HG02623 (cell line): ENCODE measurements around the gene LDB3.

ENCODE experiments used
- ATAC-seq: cut with Tn5 transposase; IDR thresholded peaks from one replicate; pipeline ENCODE4 v1.9.1; 2021; ENCODE audit warnings: moderate library complexity; ENCODE audit not compliant: unreplicated experiment

Gene LDB3

DNA sequence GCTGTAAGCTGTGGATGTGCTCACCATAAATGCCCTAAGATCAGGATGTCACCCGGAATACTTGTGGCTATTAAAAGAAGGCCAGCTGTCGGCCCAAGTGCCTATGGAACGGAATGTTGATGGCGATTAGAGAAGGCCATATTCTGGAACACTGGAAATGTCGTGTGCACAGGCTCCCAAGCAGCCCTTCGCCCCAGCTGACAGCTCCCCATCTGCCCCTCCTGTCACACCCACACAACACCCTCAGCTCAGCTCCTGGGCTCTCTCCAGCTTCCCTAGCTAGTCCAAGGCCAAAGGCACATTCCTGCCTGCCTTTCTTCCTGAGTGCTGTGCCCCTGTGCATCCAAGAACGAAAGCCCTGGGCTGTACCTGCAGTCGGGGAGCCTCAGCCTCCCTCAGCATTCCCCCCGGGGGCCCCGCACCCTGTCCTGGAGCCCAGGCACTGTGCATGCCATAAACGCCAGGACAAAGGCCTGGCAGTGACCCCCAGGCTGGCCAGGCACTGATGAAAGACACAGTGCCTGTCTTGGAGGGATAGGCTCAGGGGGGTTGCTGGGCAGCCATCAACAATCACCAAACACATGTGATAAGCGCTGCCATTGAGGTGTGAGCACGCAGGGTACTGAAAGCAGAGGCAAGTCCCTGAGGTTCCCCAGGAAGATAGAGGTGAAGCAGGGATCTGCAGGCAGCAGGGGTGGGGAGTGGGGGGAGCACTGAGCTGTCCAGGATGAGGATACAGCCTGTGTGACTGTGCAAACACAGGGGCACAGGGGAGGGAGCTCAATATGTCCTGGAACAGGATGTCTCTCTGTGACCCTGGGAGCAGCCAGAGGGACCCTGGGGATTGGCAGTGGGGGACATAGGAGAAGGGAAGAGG is 3.7 kb upstream of the LDB3 start:
- ATAC-seq = no peak

DNA sequence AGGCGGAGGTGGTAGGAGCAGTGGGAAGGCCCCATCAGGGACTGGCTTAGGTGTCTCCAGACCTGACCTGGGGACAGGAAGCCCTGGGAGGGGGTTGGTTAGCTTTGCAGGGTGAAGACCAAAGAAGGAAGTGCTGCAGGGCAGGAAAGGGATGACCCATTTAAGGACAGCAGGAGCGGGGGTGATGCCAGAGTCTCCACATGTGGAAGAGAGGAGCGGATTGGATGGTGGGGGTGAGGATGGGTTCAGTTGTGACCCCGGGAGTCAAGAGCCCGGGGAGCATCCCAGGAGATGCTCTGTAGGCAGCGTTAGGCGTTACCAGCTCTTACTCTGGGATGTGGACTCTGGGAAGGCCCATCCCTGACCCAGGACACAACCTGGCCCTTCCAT is 3.1 kb upstream of the LDB3 start:
- ATAC-seq = no peak

DNA sequence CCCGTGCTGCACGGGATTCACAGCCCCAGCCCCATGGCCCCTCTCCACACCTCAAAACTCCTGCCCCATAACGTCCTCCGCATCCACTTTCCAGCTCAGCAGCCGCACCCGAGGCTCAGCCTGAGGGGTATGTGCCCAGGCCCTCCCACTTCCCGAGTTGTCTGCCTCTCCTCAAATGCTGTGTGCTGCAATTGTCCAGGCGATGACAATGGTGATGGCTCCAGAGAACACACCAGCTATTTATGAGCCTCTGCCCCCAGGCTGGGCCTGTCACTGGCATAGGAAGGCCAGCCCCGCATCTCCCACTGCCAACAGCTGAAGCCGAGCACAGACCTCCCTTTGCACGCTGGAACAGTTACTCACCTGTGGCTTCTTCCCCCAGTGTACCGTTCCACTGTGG is 2.4 kb upstream of the LDB3 start:
- ATAC-seq = no peak

DNA sequence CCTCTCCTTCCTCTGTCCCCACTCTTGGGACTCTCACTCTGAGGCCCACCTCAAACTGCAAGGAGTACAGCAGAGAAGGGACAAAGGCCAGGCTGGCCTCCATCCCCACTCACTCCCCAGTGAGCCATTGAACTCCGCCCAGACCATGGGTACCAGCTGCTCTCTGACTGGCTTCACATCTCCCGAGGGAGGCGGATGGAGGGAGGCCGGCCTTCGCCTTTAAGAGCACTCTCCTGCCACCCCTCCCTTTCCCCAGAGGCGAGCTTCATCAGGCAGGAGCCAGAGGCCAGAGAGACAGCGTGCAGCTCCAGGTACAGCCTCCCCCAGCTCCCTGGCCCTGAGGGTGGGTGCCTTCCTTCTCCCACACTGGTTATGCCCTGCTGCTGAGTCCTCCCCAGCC is 1.8 kb upstream of the LDB3 start:
- no peak for ATAC-seq

DNA sequence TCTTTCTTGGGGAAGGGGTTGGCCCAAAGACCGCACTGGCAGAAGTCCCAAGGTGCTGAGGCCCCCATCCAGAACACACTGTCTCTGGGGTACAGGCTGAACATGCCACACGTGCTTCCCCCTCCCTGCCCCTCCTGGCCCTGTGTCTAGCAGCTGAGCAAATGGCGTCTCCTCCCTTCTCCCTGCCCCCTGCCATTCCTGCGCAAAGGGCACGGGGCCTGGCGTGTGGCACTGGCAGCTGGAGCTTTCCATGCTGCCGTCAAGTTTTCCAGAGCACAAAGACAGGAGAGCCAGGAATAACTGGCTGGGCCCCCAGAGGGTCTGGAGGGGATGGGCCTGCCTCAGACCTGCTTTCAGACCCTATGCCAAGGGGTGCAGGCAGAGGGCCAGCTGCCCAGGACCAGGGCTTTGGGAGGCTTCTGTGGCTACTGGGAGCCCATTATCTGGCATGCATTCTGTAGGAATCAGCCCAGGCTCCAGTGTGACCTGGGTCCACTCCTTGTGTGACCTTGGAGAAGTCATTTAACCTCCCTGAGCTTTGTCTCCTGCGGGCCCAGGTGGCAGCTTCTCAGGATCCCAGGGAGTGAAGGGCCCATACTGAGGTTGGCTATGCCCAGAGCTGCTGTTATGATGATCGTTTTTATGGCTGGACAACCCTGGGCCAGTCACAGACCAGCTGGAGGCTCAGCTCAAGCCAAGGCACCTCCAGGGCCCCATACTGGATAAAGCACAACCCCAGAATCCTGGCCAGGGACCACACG is 710 bp upstream of the LDB3 start:
- ATAC-seq = no peak

DNA sequence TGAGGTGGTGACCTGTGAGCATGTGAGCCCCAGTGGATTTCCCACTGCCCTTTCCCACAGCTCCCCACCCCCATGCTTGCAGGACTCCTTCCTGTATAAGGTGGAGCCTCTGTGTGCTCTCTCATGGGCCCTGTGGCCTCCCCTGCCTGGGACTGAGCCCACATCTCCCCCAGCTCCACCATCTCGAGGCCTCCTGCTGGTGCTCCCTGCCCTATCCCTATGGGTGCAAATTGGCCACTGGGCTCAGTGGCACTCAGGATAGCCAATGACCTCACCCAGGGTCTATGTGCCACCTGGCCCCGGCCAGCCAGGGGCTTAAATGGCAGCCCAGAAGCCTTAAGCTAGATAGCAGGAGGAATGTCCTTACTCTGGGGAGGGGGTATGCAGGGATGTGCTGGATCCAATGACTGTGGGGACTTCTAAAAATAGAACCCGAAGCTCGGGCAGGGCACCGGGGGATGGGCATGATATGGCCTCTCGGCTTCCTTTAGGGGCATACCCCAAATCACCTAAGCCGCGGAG is 2.0 kb downstream of the LDB3 start:
- no peak for ATAC-seq

DNA sequence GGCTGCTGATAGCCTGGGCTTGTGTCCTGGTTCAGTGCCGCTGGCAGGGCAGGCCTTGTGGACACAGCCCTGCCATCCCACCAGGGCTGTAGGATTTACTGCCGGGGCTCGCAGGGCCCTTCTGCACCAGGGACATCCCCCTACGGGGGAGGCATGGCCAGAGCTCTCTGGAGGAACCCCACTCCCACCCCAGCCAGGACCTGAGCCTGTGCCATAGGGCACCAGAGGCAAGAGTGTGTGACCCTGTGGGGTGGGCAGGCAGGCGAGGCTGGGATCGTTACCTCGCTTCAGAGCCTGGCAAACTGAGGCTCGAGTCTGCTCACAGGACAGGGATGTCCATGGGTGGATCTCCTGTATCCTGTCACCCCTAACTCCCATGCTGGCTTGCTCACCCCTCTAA is 2.6 kb downstream of the LDB3 start:
- ATAC-seq = no peak

DNA sequence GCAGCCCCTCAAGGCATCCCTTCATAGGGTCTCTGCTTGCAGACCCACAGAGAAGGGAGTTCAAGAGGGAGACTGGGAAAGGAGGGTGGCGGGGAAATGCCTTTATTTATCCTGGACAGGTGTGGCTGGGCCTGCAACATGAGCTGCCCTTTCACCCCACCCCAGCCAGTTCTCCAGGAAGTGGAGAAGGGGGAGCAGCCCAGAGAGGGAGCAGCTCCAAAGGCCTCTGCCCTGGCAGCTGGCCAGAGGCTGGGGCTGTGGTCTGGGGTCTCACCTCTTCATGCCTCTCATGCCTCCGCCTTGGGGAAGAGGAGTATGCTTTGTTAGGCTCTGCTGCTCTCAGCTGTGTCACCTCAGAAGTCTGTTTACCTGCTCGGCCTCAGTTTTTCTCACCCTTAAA is 3.1 kb downstream of the LDB3 start:
- ATAC-seq = no peak

DNA sequence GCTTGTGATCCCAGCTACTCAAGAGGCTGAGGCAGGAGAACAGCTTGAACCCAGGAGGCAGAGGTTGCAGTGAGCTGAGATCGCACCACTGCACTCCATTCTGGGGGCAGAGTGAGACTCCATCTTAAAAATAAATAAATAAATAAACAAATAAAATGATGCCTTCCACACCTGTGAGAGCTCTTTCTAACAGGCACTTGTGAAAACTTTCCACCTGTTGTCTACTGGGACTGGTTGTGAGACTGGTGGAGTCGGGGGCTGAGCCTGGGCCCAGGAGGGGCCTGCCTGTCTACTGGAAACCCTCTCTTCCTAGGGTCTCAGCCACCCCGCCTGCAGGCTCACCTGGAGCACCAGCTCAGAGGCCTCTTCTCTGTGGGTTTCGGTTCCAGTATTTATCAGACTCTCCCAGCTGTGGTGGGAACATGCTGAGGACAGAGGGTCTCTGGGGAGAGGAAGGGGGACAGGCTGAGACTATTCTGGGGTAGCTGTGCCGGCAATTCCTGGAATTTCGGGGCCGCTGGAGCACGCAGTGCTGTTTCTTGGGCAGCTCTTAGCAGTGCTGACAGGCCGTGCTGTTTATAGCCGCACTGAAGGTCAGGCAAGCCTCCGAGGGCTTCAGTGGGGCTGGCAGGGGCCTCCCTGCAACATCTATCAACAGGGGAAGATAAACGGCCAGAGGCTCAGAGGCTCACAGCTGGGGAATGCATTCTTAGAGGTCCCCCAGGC is 3.8 kb downstream of the LDB3 start:
- ATAC-seq = no peak

DNA sequence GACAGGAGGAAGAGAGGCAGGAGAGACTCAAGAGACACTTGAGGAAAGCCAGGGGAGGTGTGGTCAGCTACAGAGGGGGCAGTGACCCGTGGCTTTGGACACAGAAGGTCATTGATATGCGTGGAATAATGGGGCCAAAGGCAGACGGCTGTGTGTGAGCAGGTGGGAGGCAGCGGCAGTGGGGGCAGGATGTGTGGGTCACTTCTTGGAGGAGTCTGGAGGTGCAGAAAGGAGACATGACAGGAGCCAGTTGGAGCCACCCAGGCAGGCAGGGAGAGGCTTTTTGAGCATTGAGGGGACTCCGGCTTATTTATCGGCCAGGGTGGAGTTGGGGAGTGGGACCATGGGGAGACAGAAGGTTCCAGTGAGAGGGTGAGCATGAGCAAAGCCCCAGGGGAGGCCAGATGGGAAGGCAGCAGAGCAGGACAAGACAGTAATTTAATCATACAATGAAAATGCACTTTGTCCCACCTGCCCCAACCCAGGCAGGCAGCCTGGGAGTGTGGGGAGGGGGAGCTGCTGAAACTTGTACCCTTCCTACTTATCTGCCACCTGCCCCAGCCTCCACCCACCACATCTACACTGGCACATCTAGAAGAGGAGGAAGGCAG is 5.0 kb downstream of the LDB3 start:
- ATAC-seq = no peak

DNA sequence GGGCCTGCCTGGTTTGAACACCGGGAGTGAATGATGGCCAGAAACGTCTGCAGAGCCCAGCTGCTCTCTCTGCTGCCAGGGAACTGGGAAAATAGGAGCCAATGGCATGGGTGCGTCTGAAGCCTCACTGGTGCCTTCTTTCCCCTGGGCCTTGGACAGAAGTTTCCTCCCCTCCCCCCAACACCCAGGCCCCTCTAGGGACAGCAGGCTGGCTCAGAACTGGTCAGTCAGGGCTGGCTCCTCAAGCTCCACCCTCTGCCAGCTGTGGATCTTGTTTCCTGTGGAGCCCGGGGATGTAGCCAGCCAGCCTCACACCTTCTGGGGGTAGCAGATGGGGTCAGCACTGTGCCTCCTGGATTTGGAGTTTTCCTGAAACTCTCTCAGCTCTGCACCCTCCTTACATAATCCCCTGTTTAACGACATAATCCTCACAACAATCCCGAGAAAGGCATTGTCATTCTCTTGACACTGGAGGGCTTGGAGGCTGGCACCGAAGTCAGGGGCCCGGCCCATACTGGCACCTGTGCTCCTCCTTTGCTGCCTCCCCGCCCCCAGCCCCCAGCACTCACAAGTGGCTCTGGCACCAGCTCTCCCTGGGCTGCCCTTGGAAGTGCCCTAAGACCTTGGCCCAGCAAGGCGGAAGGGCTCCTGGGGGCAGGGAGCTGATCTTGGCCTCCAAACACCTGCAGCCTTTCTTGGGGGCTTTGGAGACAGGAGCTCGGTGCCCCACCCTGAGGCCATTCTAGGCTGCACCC is 5.7 kb downstream of the LDB3 start:
- ATAC-seq = no peak

DNA sequence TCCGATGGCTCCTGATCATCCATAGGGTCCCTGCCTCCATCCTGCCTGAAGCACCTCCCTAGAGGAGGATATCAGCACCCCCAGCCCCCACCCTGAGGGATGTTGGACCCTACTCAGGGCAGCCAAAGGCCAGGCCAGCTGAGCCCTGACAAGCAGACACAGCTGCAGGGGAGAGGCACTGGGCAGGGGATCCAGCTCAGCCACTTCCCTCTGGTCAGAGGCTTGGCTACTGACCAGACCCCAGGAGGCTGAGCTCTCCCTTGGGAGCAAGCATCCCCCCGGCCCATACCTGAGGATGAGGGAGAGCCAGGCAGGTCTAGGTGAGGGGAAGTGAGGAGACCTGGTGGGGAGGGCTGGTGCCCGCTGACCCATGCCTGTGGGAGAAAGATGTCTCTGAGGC is 6.6 kb downstream of the LDB3 start:
- ATAC-seq = no peak

DNA sequence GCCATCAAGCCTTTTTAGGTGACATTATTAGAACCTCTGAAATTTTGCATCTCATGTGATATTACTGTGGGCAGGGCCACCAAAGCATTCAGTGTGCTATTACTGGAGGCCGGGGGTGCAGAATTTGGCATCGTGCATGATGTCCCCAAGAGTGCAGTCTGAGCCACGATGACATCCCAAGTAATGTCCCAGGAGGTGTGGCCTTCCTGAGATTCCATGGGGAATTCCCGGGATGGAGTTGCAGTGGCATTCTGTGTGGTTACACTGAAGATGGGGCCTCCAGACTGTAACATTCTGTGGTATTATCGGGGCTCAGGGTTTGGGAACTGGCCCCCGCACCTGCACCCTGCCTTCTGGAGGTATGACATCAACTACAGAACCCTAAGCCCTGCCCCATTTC is 9.1 kb downstream of the LDB3 start:
- ATAC-seq = no peak

DNA sequence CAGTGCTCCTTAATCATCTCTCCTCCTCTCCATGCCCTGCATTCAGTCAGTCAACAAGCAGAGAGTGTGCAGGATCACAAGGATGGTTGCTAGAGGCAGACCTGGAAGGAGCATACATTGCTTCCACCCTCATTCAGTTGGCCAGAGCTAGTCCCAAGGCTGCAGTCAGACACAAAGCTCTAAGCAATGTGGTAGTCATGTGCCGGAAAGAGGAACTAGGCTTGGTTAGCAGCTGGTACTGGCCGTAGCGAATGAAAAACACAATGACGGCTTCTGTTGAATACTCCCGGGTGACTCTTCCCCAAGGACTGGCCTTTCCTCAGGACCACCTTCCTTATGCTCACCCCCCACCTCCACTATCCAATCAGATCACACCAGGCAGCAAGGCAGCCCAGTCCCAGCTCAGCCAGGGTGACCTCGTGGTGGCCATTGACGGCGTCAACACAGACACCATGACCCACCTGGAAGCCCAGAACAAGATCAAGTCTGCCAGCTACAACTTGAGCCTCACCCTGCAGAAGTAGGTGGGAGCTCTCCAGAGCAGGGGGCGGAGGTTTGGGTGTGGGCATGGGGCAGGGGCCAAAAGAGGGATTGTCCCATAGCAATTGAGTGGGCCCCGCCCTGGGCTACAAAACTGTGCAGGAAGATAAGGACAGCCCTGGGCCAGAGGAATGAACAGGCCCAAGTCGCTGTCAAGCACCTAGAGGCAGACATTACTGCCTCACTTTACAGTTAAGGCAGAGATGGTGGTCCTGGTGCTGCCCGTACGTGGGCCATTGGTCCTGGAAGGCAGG is 10.9 kb downstream of the LDB3 start:
- no peak for ATAC-seq

DNA sequence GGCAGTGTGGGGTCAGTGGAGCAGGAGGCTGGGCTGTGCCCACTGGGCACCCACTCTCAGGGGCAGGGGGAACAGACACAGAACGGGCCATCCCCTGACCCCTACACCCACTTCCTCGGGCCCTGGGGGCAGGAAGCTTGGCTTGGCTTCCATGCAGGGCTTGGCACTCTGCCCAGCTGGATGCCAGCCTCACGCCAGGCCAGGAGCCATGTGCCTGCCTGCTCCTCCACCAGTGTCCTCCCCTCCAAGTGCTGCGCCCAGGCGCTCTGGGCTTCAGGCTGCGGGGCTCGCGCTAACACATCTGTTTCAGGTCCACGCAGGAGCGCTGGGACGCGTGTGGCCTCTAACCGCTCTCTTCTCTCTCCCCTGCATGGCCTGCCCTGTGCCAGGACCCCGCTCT is 12.7 kb downstream of the LDB3 start:
- ATAC-seq = no peak

DNA sequence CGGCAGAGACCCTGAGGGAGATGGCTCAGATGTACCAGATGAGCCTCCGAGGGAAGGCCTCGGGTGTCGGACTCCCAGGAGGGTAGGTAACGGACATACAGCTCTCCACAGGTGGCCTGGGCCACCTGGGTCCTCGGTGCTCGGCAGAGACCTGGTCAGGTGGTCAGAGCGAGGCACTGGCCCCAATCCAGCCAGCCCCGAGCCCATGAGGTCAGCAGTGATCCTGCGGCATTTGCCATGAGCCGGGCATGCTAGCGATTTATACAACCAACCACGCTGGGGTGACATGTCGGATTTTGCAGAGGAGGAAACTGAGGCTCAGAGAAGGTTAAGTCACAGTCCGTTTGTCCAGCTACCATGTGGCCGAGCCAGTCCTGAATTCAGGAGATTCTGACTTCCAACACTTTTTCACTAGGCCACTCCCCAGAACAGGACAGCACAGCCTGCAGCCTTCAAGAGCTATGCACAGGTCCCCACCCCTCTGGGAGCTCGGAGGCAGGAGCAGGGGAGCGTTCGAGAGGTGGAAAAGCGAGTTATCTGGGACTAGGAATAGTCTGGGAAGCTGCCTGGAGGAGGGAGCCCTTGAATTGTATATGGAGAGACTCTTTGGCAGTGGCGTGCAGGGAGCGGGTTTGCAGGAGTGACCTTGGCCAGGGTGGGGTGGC is 13.5 kb downstream of the LDB3 start:
- ATAC-seq = no peak

DNA sequence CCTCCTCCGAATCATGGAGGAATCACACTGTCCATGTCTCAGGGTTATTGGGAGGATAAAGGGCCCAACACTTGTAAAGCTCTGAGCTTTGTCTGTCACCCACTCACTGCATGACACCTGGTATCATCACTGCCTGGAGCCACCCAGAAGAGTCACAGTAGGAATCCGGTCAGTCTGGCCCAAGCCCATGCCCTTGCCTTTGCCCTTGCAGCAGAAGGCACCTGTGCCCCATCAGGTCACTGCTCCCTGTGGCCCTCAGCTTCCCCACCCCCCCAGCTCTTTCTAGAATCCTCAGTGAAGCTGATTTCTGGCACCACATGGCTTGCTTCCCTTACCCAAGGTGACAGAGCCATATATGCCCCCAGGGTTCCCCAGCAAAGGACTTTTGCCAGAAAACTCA is 14.4 kb downstream of the LDB3 start:
- ATAC-seq = no peak

DNA sequence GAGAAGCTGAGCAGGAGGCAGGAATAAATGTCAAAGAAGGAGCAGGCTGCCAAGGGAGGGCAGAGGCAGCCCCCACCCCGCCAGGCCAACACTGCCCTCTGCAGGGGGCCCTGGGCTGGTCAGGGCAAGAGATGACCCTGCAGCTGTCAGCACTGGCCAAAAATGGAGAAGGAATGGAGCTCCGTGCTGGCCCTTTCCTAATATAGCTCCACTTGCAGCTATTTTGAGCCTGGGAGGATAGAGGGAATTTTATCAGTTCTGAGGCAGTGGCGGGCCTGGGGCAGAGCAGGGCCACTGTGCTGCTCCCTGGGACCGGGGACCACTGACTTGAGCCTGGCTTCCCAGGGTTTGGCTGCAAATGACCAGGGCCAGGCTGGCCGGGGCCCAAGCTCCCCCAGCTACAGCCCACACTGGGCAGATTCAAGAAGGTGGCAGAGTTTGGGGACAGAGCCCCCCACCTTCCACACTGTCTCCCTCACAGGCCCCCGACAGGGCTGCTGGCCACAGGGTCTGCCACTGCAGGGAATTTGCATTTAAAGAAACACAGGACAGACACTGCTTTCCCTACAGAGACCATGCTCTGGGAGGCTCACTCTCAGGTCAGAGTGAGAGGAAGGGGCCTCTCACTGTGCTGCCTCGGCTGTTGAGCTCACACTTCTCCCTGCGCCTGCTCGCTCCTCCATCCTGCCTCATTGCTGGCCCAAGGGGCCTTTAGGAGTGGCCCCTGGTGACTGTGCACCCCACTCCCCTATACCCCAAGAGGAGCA is 16.2 kb downstream of the LDB3 start:
- no peak for ATAC-seq
